ENCODE data around the gene CDH23.

Gene CDH23

DNA sequence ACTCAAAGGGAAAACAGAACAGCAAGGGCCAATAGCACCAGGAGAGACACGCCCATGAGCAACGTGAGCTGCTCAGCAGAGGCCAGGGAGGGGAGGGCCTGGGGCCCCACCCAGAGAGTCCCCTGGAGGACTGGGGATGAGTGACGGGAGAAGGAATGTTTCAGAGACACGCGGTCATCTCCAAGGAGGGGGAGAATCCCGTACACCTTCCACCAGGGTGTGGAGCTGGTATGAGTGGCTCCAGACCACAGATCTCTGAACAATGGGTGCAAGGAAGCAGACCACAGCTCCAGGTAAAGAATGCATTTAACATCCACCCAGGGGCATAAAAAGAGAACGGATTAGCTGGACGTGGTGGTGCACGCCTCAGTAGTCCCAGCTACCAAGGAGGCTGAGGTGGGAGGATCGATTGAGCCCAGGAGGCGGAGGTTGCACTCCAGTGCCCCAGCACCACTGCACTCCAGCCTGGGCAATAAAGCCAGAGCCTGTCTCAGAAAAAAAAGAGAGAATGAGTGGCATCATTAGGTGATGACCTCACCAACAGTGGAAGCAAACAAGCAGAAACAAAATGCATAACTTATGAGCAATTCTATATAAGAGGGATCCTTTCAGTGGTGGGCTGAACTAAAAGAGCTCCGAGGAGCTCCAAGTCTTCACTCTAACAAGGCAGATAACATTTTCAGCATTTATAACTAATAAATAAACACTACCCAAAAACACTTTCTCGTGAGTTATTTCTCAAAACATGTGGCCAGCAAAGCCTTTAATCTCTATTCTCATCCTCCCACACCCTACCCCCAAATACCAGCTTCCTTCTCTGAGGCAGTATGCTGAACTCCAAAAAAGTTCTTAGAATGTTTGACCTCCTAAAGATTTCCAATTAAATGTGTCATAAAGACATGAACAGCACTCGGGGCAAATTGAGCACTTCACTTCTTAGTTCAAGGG is 441.8 kb downstream of the CDH23 start:
- H3K4me3 ChIP-seq (ENCODE audit: low read depth, low read length), result no peak overlapping the region
- TF ChIP-seq, protein P1, sequence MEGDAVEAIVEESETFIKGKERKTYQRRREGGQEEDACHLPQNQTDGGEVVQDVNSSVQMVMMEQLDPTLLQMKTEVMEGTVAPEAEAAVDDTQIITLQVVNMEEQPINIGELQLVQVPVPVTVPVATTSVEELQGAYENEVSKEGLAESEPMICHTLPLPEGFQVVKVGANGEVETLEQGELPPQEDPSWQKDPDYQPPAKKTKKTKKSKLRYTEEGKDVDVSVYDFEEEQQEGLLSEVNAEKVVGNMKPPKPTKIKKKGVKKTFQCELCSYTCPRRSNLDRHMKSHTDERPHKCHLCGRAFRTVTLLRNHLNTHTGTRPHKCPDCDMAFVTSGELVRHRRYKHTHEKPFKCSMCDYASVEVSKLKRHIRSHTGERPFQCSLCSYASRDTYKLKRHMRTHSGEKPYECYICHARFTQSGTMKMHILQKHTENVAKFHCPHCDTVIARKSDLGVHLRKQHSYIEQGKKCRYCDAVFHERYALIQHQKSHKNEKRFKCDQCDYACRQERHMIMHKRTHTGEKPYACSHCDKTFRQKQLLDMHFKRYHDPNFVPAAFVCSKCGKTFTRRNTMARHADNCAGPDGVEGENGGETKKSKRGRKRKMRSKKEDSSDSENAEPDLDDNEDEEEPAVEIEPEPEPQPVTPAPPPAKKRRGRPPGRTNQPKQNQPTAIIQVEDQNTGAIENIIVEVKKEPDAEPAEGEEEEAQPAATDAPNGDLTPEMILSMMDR (IDR thresholded peaks at IDR 0.05; ENCODE audit: borderline replicate concordance, insufficient read depth, low read depth, low read length), result no peak

DNA sequence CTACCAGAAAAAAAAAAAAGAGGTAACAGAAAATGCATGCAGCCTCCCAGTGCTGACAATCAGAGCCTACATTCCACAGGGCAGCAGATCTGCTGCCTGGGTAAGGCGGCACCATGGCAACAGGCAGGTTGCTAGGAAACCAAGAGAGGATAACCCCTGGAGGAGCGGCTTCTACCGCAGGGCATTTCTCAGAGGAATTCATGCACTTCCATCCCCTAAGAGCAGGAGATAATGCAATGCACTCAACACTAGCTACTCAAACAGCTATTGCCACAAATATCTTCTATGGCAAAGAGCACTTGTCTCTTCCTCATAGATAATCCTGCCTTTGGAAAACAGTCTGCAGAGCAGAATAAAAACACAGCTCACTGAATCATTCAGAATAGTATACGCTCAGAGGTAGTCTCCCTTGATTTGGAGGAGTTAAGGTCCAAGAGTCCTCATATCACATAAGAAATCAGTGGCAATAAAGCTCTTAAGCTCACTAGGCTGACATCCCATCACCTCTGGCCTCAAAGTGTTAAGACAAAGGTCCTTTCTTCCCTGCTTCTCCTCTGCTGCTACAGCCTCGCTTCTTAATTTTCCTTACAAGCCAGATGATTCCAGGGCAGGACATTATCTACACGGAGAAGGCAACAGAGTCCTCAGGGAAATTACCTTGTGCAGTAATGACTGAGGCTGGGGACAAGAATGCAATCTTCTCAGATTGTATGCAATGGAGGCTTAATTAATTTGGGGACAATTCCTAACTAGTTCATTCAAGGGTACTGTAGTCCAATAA is 443.6 kb downstream of the CDH23 start:
- TF ChIP-seq, protein P1 (IDR thresholded peaks at IDR 0.05; ENCODE audit: borderline replicate concordance, insufficient read depth, low read depth, low read length), result no peak
- H3K4me3 ChIP-seq (ENCODE audit: low read depth, low read length), result no peak overlapping the region

DNA sequence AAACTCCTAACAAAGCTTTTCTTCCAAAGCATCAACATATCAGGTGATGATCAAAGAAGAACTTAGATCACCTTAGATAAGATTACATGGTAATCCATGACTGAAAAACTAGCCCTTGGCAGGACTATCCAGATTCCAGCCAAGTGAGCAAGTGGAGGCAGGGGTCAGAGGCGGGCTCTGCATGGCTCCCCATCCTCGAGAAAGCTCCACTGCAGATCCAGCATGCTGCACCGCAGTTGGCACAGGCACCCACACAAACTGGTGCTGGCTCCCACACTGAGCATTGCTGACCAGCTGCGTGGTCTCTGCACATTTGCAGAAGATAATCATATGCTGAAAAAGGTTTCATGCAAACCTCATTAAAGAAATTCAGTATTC is 444.2 kb downstream of the CDH23 start:
- TF ChIP-seq, protein P1 (IDR thresholded peaks at IDR 0.05; ENCODE audit: borderline replicate concordance, insufficient read depth, low read depth, low read length), result no peak
- H3K4me3 ChIP-seq (ENCODE audit: low read depth, low read length), result no peak overlapping the region

DNA sequence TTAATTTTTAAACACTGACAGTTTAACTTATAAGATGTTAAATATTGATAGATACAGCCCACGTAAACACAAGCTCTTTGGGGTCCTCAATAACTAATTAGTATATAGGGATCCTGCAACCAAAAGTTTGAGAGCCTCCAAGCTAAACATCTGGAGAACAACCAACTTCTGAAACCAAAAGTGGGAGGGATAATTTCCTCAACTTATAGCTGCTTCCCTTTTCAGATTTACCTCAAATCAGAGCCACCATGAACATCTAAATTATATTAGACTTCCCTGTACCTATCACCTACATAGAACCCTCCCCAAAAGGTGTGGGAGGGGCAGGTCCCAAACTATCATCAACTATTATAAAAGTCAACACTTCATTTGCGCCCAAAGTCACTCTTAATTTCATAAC is 445.7 kb downstream of the CDH23 start:
- TF ChIP-seq, protein P1 (IDR thresholded peaks at IDR 0.05; ENCODE audit: borderline replicate concordance, insufficient read depth, low read depth, low read length), result no peak
- H3K4me3 ChIP-seq (ENCODE audit: low read depth, low read length), result no peak overlapping the region

DNA sequence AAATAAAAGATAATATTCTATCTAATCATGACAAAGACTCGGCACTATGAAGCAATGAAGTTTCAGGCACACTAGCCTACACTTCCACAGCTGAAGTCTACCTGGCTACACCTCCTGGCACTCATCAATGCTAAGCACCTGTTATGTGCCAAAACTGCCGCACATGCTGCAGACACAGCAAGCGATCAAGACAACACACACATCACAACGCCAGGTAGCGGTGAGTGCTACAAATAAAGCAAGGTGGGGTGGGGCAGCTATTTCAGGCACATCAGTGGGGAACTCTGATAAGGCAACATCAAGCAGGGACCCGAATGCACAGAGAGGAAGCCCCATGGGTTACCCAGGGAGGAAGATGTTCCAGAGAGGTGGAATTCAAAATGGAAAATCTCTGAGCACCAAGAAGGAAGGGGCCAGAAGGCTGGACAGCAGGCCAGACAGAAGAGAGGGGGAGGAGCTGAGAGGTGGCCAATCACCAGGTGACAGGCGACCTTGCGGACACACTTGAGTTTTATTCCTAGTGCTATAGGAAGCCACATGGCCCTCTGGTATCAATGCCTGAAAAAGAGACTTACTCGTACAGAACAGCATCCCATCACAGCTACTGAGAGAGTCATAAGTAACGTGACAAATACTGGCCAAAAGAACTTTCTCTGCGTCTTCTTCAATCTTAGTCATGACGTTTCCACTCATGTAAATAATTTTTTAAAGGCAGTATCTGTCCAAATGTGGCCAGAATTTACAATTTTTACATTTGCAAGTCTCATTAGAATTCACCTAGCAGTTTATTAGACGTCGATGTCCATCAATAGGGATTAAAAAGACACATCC is 446.4 kb downstream of the CDH23 start:
- no peak overlapping the region for H3K4me3 ChIP-seq (ENCODE audit: low read depth, low read length)
- TF ChIP-seq, protein P1 (IDR thresholded peaks at IDR 0.05; ENCODE audit: borderline replicate concordance, insufficient read depth, low read depth, low read length), result no peak

DNA sequence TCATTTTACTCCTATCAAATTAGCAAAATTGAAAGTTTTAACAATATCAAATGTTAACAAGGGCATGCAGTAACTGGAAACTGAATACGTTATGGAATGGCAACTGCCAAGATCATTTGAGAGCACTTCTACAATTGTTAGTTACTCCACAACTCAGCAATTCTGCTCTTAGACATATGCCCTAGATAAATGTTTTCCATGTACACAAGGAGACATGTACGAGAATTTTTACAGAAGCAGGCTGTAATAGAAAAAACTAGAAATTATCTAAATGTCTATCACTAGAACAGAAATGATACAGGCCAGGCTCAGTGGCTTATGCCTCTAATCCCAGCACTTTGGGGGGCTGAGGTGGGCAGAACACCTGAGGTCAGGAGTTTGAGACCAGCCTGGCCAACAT is 447.4 kb downstream of the CDH23 start:
- TF ChIP-seq, protein P1 (IDR thresholded peaks at IDR 0.05; ENCODE audit: borderline replicate concordance, insufficient read depth, low read depth, low read length), result no peak

More for the DNA sequence above, 447.4 kb downstream of the CDH23 start:
- H3K4me3 ChIP-seq (ENCODE audit: low read depth, low read length), result no peak overlapping the region

Measured in GM12875 (cell line).